ENCODE data around the gene XXYLT1.
A peak's percentile ranks its signal among the peaks of the same experiment; 100 is the strongest.

The XXYLT1 gene

GRCh38 chr3:195163719-195164572 lies 107.0 kb downstream of the XXYLT1 start:
- no peak for DNase-seq (ENCODE audit: low spot score)
- no peak for TF ChIP-seq CTCF (IDR thresholded peaks at IDR 0.05; ENCODE audit: extremely low read depth, insufficient read depth, missing control alignments)
- in situ Hi-C loops (cut with MboI; ENCODE audit: low pct_unique_long_range_greater_than_20kb, low sequenced_read_pairs, unreplicated experiment) = no loop called here

GRCh38 chr3:195162816-195163215 lies 108.1 kb downstream of the XXYLT1 start:
- no peak for TF ChIP-seq CTCF (IDR thresholded peaks at IDR 0.05; ENCODE audit: extremely low read depth, insufficient read depth, missing control alignments)
- no peak for DNase-seq (ENCODE audit: low spot score)
- in situ Hi-C loops (cut with MboI; ENCODE audit: low pct_unique_long_range_greater_than_20kb, low sequenced_read_pairs, unreplicated experiment) = no loop called here

- TF ChIP-seq CTCF (IDR thresholded peaks at IDR 0.05; ENCODE audit: extremely low read depth, insufficient read depth, missing control alignments) = no peak
- in situ Hi-C loops (cut with MboI; ENCODE audit: low pct_unique_long_range_greater_than_20kb, low sequenced_read_pairs, unreplicated experiment) = no loop called here
- DNase-seq (ENCODE audit: low spot score) = peak; percentile 67
Observed at GRCh38 chr3:195162033-195162669, 108.8 kb downstream of the XXYLT1 start.

GRCh38 chr3:195160908-195161434 lies 110.0 kb downstream of the XXYLT1 start:
- in situ Hi-C loops (cut with MboI; ENCODE audit: low pct_unique_long_range_greater_than_20kb, low sequenced_read_pairs, unreplicated experiment) = no loop called here
- DNase-seq (ENCODE audit: low spot score) = no peak
- no peak for TF ChIP-seq CTCF (IDR thresholded peaks at IDR 0.05; ENCODE audit: extremely low read depth, insufficient read depth, missing control alignments)

- in situ Hi-C loops (cut with MboI; ENCODE audit: low pct_unique_long_range_greater_than_20kb, low sequenced_read_pairs, unreplicated experiment) = no loop called here
- no peak for TF ChIP-seq CTCF (IDR thresholded peaks at IDR 0.05; ENCODE audit: extremely low read depth, insufficient read depth, missing control alignments)
- DNase-seq (ENCODE audit: low spot score) = no peak
Observed at GRCh38 chr3:195160257-195160898, 110.6 kb downstream of the XXYLT1 start.

- DNase-seq (ENCODE audit: low spot score) = no peak
- no peak for TF ChIP-seq CTCF (IDR thresholded peaks at IDR 0.05; ENCODE audit: extremely low read depth, insufficient read depth, missing control alignments)
- in situ Hi-C loops (cut with MboI; ENCODE audit: low pct_unique_long_range_greater_than_20kb, low sequenced_read_pairs, unreplicated experiment) = loop anchor here (10.0 kb wide), 1 partner anchor 95 kb away; no protein-coding TSS in a partner anchor
Observed at GRCh38 chr3:195159814-195160165, 111.2 kb downstream of the XXYLT1 start.
